AG04449 (cell line): ENCODE results near the gene ATP7B.

Source experiments
- CTCF ChIA-PET: fragments of 350-600 bp; formaldehyde crosslinking; extraction: SDS; loops from one replicate; lab custom pipeline; 2021; ENCODE audit warnings: antibody characterized with exemption; lab: Yijun Ruan, JAX
- POLR2A ChIA-PET: fragments of 400-600, 350-600 bp; formaldehyde crosslinking; extraction: SDS; loops from one replicate; lab custom pipeline; 2020; ENCODE audit warnings: antibody characterized with exemption, inconsistent platforms; lab: Yijun Ruan, JAX
- DNase-seq: peaks from one replicate; pipeline ENCODE4 v3.0.0-alpha.2; 2010; ENCODE audit warnings: low read depth, low spot score
- H3K4me3 ChIP-seq: 2 replicates; pipeline ENCODE4 v1.5.1; 2011; ENCODE audit warnings: low read depth, mild to moderate bottlenecking, control low read depth, low read length
- CTCF ChIP-seq: IDR thresholded peaks from one replicate; pipeline ENCODE4 v1.5.1; 2011; ENCODE audit warnings: mild to moderate bottlenecking, moderate library complexity, low read length, control low read depth, inconsistent platforms; ENCODE audit not compliant: insufficient read depth; ENCODE audit errors: missing control alignments

Gene ATP7B

GRCh38 chr13:51977625-51978024, 33.6 kb downstream of the ATP7B start:
- no peak for DNase-seq
- CTCF ChIA-PET, result no interaction called here
- POLR2A ChIA-PET, result no interaction called here
- TF ChIP-seq CTCF, result no peak
- H3K4me3 ChIP-seq, result no peak overlapping the region

- no peak for TF ChIP-seq CTCF
- ChIA-PET POLR2A (no interaction called here), CTCF (interaction anchor here (1.3 kb wide), 1 partner anchor 24 kb away, joined by 3 read pairs; no protein-coding TSS in a partner anchor)
- H3K4me3 ChIP-seq, result no peak overlapping the region
- no peak for DNase-seq
Observed at GRCh38 chr13:51976890-51977289, 34.4 kb downstream of the ATP7B start.

GRCh38 chr13:51976423-51976822, 34.8 kb downstream of the ATP7B start:
- H3K4me3 ChIP-seq, result no peak overlapping the region
- ChIA-PET CTCF (interaction anchor here (1.3 kb wide), 1 partner anchor 24 kb away, joined by 3 read pairs; no protein-coding TSS in a partner anchor), POLR2A (no interaction called here)
- no peak for DNase-seq
- no peak for TF ChIP-seq CTCF

GRCh38 chr13:51974482-51974881, 36.8 kb downstream of the ATP7B start:
- DNase-seq, result no peak
- CTCF ChIA-PET, result interaction anchor here (0.9 kb wide), 1 partner anchor 26 kb away, joined by 5 read pairs; no protein-coding TSS in a partner anchor
- no peak for TF ChIP-seq CTCF
- no peak overlapping the region for H3K4me3 ChIP-seq
- POLR2A ChIA-PET, result no interaction called here

- ChIA-PET POLR2A (no interaction called here), CTCF (interaction anchor here (1.1 kb wide), 1 partner anchor 10 kb away, joined by 3 read pairs; no protein-coding TSS in a partner anchor)
- H3K4me3 ChIP-seq, result no peak overlapping the region
- no peak for TF ChIP-seq CTCF
- no peak for DNase-seq
Observed at GRCh38 chr13:51971520-51972426, 39.5 kb downstream of the ATP7B start.

GRCh38 chr13:51970349-51970748, 40.9 kb downstream of the ATP7B start:
- no peak for TF ChIP-seq CTCF
- H3K4me3 ChIP-seq, result no peak overlapping the region
- DNase-seq, result no peak
- ChIA-PET CTCF (no interaction called here), POLR2A (no interaction called here)
